ENCODE results near the gene CARMIL1. TPM values are rescaled to one million over a fixed set of nuclear protein-coding genes. Genes with fewer than 3 reads are reported as not detected.

CARMIL1 gene
- polyA plus RNA-seq, 4 donors = 35.3 to 74.5 (median 47.2) TPM

- DNase-seq (peak; percentile 44 to 72), FAIRE-seq (no peak)
- Histone ChIP-seq H3K27me3 (ENCODE audit: control insufficient read depth in 3 of 3, insufficient read depth in 3 of 3, low read length in 3 of 3) (no peaks in the 10 kb centered on the region), H3K27ac (ENCODE audit: low read depth in 1 of 3, low read length in 2 of 3) (no peak overlapping the region), H3K4me1 (ENCODE audit: control insufficient read depth in 3 of 3, insufficient read depth in 2 of 3, low read depth in 1 of 3, low read length in 2 of 3) (peaks cover 0 to 4% (median 0%) of the 10 kb centered on the region in 3 donors), H3K4me3 (ENCODE audit: low read depth in 1 of 3, low read length in 3 of 3) (no peak overlapping the region), H3K36me3 (ENCODE audit: control insufficient read depth in 3 of 3, insufficient read depth in 2 of 3, low read depth in 1 of 3, low read length in 3 of 3) (peaks cover 0 to 8% (median 0%) of the 10 kb centered on the region in 3 donors), H3K9me3 (ENCODE audit: control insufficient read depth in 2 of 2, insufficient read depth in 1 of 2, low read depth in 1 of 2, low read length in 1 of 2) (no peaks in the 10 kb centered on the region)
- 60 to 62% (median 61%) methylated on average over 7 of the region's 7 CpGs for WGBS, 3 donors
These were observed 152.3 kb downstream of the CARMIL1 start for GRCh38 chr6:25431306-25431974.

- Histone ChIP-seq H3K27ac (ENCODE audit: low read depth in 1 of 3, low read length in 2 of 3) (no peak overlapping the region), H3K27me3 (ENCODE audit: control insufficient read depth in 3 of 3, insufficient read depth in 3 of 3, low read length in 3 of 3) (no peaks in the 10 kb centered on the region), H3K4me1 (ENCODE audit: control insufficient read depth in 3 of 3, insufficient read depth in 2 of 3, low read depth in 1 of 3, low read length in 2 of 3) (peaks cover 0 to 4% (median 0%) of the 10 kb centered on the region in 3 donors), H3K4me3 (ENCODE audit: low read depth in 1 of 3, low read length in 3 of 3) (no peak overlapping the region), H3K9me3 (ENCODE audit: control insufficient read depth in 2 of 2, insufficient read depth in 1 of 2, low read depth in 1 of 2, low read length in 1 of 2) (no peaks in the 10 kb centered on the region), H3K36me3 (ENCODE audit: control insufficient read depth in 3 of 3, insufficient read depth in 2 of 3, low read depth in 1 of 3, low read length in 3 of 3) (peaks cover 0 to 12% (median 0%) of the 10 kb centered on the region in 3 donors)
- WGBS, 3 donors = 29 to 37% (median 33%) methylated on average over 3 of the region's 3 CpGs
- FAIRE-seq (no peak), DNase-seq (no peak)
These were observed 152.8 kb downstream of the CARMIL1 start for GRCh38 chr6:25431975-25432307.

- FAIRE-seq = no peak
These were observed 155.7 kb downstream of the CARMIL1 start for GRCh38 chr6:25434921-25435320.

GRCh38 chr6:25435416-25435985 is 156.3 kb downstream of the CARMIL1 start:
- peaks cover 0 to 14% (median 1%) of the 10 kb centered on the region in 3 donors for H3K36me3 ChIP-seq (ENCODE audit: control insufficient read depth in 3 of 3, insufficient read depth in 2 of 3, low read depth in 1 of 3, low read length in 3 of 3)
- DNase-seq = no peak
- H3K27me3 ChIP-seq (ENCODE audit: control insufficient read depth in 3 of 3, insufficient read depth in 3 of 3, low read length in 3 of 3) = no peaks in the 10 kb centered on the region
- H3K9me3 ChIP-seq (ENCODE audit: control insufficient read depth in 2 of 2, insufficient read depth in 1 of 2, low read depth in 1 of 2, low read length in 1 of 2) = no peaks in the 10 kb centered on the region
- H3K4me1 ChIP-seq (ENCODE audit: control insufficient read depth in 3 of 3, insufficient read depth in 2 of 3, low read depth in 1 of 3, low read length in 2 of 3) = peaks cover 0 to 4% (median 2%) of the 10 kb centered on the region in 3 donors
- no peak for FAIRE-seq
- H3K4me3 ChIP-seq (ENCODE audit: low read depth in 1 of 3, low read length in 3 of 3) = no peak overlapping the region
- H3K27ac ChIP-seq (ENCODE audit: low read depth in 1 of 3, low read length in 2 of 3) = no peak overlapping the region
- WGBS, 3 donors = 65 to 73% (median 69%) methylated on average over 6 of the region's 6 CpGs

More at GRCh38 chr6:25434921-25435320, 155.7 kb downstream of the CARMIL1 start:
- Histone ChIP-seq H3K9me3 (ENCODE audit: control insufficient read depth in 2 of 2, insufficient read depth in 1 of 2, low read depth in 1 of 2, low read length in 1 of 2) (no peaks in the 10 kb centered on the region), H3K4me3 (ENCODE audit: low read depth in 1 of 3, low read length in 3 of 3) (no peak overlapping the region), H3K36me3 (ENCODE audit: control insufficient read depth in 3 of 3, insufficient read depth in 2 of 3, low read depth in 1 of 3, low read length in 3 of 3) (peaks cover 0 to 17% (median 1%) of the 10 kb centered on the region in 3 donors), H3K4me1 (ENCODE audit: control insufficient read depth in 3 of 3, insufficient read depth in 2 of 3, low read depth in 1 of 3, low read length in 2 of 3) (peaks cover 0 to 4% (median 2%) of the 10 kb centered on the region in 3 donors), H3K27me3 (ENCODE audit: control insufficient read depth in 3 of 3, insufficient read depth in 3 of 3, low read length in 3 of 3) (no peaks in the 10 kb centered on the region), H3K27ac (ENCODE audit: low read depth in 1 of 3, low read length in 2 of 3) (no peak overlapping the region)
- no peak for DNase-seq
- 80 to 85% (median 83%) methylated on average over 3 of the region's 3 CpGs for WGBS, 3 donors

GRCh38 chr6:25436760-25437159 is 157.6 kb downstream of the CARMIL1 start:
- FAIRE-seq (no peak), DNase-seq (no peak)
- no peaks in the 10 kb centered on the region for H3K27me3 ChIP-seq (ENCODE audit: control insufficient read depth in 3 of 3, insufficient read depth in 3 of 3, low read length in 3 of 3)
- no peak overlapping the region for H3K4me3 ChIP-seq (ENCODE audit: low read depth in 1 of 3, low read length in 3 of 3)
- WGBS, 3 donors = 88 to 94% (median 92%) methylated on average over 4 of the region's 4 CpGs
- H3K36me3 ChIP-seq (ENCODE audit: control insufficient read depth in 3 of 3, insufficient read depth in 2 of 3, low read depth in 1 of 3, low read length in 3 of 3) = peaks cover 0 to 14% (median 1%) of the 10 kb centered on the region in 3 donors
- peaks cover 0 to 4% (median 2%) of the 10 kb centered on the region in 3 donors for H3K4me1 ChIP-seq (ENCODE audit: control insufficient read depth in 3 of 3, insufficient read depth in 2 of 3, low read depth in 1 of 3, low read length in 2 of 3)
- H3K9me3 ChIP-seq (ENCODE audit: control insufficient read depth in 2 of 2, insufficient read depth in 1 of 2, low read depth in 1 of 2, low read length in 1 of 2) = no peaks in the 10 kb centered on the region
- no peak overlapping the region for H3K27ac ChIP-seq (ENCODE audit: low read depth in 1 of 3, low read length in 2 of 3)

- H3K36me3 ChIP-seq (ENCODE audit: control insufficient read depth in 3 of 3, insufficient read depth in 2 of 3, low read depth in 1 of 3, low read length in 3 of 3) = peaks cover 0 to 16% (median 3%) of the 10 kb centered on the region in 3 donors
- no peaks in the 10 kb centered on the region for H3K27me3 ChIP-seq (ENCODE audit: control insufficient read depth in 3 of 3, insufficient read depth in 3 of 3, low read length in 3 of 3)
- H3K27ac ChIP-seq (ENCODE audit: low read depth in 1 of 3, low read length in 2 of 3) = no peak overlapping the region
- peaks cover 0 to 2% (median 0%) of the 10 kb centered on the region in 3 donors for H3K4me1 ChIP-seq (ENCODE audit: control insufficient read depth in 3 of 3, insufficient read depth in 2 of 3, low read depth in 1 of 3, low read length in 2 of 3)
- FAIRE-seq (no peak), DNase-seq (no peak)
- 78 to 90% (median 89%) methylated on average over 1 of the region's 1 CpG for WGBS, 3 donors
- no peak overlapping the region for H3K4me3 ChIP-seq (ENCODE audit: low read depth in 1 of 3, low read length in 3 of 3)
- no peaks in the 10 kb centered on the region for H3K9me3 ChIP-seq (ENCODE audit: control insufficient read depth in 2 of 2, insufficient read depth in 1 of 2, low read depth in 1 of 2, low read length in 1 of 2)
These were observed 160.2 kb downstream of the CARMIL1 start for GRCh38 chr6:25439368-25439767.

GRCh38 chr6:25441663-25442270 is 162.6 kb downstream of the CARMIL1 start:
- no peak for DNase-seq
- peaks cover 0 to 11% (median 3%) of the 10 kb centered on the region in 3 donors for H3K36me3 ChIP-seq (ENCODE audit: control insufficient read depth in 3 of 3, insufficient read depth in 2 of 3, low read depth in 1 of 3, low read length in 3 of 3)
- FAIRE-seq = no peak

GRCh38 chr6:25442898-25443297 is 163.7 kb downstream of the CARMIL1 start:
- FAIRE-seq (no peak), DNase-seq (no peak)
- Histone ChIP-seq H3K4me3 (ENCODE audit: low read depth in 1 of 3, low read length in 3 of 3) (no peak overlapping the region), H3K27ac (ENCODE audit: low read depth in 1 of 3, low read length in 2 of 3) (no peak overlapping the region), H3K9me3 (ENCODE audit: control insufficient read depth in 2 of 2, insufficient read depth in 1 of 2, low read depth in 1 of 2, low read length in 1 of 2) (peaks cover 0 to 9% of the 10 kb centered on the region in 2 donors), H3K27me3 (ENCODE audit: control insufficient read depth in 3 of 3, insufficient read depth in 3 of 3, low read length in 3 of 3) (no peaks in the 10 kb centered on the region), H3K4me1 (ENCODE audit: control insufficient read depth in 3 of 3, insufficient read depth in 2 of 3, low read depth in 1 of 3, low read length in 2 of 3) (peaks cover 0 to 2% (median 0%) of the 10 kb centered on the region in 3 donors), H3K36me3 (ENCODE audit: control insufficient read depth in 3 of 3, insufficient read depth in 2 of 3, low read depth in 1 of 3, low read length in 3 of 3) (peaks cover 0 to 15% (median 2%) of the 10 kb centered on the region in 3 donors)
- WGBS, 3 donors = 68 to 92% (median 82%) methylated on average over 1 of the region's 1 CpG

More at GRCh38 chr6:25441663-25442270, 162.6 kb downstream of the CARMIL1 start:
- Histone ChIP-seq H3K27ac (ENCODE audit: low read depth in 1 of 3, low read length in 2 of 3) (no peak overlapping the region), H3K4me3 (ENCODE audit: low read depth in 1 of 3, low read length in 3 of 3) (no peak overlapping the region), H3K9me3 (ENCODE audit: control insufficient read depth in 2 of 2, insufficient read depth in 1 of 2, low read depth in 1 of 2, low read length in 1 of 2) (peaks cover 0 to 9% of the 10 kb centered on the region in 2 donors), H3K27me3 (ENCODE audit: control insufficient read depth in 3 of 3, insufficient read depth in 3 of 3, low read length in 3 of 3) (no peaks in the 10 kb centered on the region), H3K4me1 (ENCODE audit: control insufficient read depth in 3 of 3, insufficient read depth in 2 of 3, low read depth in 1 of 3, low read length in 2 of 3) (peaks cover 0 to 2% (median 0%) of the 10 kb centered on the region in 3 donors)
- WGBS, 3 donors = 26 to 41% (median 30%) methylated on average over 1 of the region's 1 CpG
